Activated T-helper 9 cell treated with anti-CD3 and anti-CD28 coated beads, Interleukin-2, amount 50 U/mL, for 16 hours (primary cell): ENCODE results near the gene CHPF.

Experiments used
- DNase-seq: peaks from one replicate; pipeline ENCODE4 v3.0.0-alpha.2; 2020; ENCODE audit warnings: low read depth

CHPF gene, protein sequence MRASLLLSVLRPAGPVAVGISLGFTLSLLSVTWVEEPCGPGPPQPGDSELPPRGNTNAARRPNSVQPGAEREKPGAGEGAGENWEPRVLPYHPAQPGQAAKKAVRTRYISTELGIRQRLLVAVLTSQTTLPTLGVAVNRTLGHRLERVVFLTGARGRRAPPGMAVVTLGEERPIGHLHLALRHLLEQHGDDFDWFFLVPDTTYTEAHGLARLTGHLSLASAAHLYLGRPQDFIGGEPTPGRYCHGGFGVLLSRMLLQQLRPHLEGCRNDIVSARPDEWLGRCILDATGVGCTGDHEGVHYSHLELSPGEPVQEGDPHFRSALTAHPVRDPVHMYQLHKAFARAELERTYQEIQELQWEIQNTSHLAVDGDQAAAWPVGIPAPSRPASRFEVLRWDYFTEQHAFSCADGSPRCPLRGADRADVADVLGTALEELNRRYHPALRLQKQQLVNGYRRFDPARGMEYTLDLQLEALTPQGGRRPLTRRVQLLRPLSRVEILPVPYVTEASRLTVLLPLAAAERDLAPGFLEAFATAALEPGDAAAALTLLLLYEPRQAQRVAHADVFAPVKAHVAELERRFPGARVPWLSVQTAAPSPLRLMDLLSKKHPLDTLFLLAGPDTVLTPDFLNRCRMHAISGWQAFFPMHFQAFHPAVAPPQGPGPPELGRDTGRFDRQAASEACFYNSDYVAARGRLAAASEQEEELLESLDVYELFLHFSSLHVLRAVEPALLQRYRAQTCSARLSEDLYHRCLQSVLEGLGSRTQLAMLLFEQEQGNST

DNA sequence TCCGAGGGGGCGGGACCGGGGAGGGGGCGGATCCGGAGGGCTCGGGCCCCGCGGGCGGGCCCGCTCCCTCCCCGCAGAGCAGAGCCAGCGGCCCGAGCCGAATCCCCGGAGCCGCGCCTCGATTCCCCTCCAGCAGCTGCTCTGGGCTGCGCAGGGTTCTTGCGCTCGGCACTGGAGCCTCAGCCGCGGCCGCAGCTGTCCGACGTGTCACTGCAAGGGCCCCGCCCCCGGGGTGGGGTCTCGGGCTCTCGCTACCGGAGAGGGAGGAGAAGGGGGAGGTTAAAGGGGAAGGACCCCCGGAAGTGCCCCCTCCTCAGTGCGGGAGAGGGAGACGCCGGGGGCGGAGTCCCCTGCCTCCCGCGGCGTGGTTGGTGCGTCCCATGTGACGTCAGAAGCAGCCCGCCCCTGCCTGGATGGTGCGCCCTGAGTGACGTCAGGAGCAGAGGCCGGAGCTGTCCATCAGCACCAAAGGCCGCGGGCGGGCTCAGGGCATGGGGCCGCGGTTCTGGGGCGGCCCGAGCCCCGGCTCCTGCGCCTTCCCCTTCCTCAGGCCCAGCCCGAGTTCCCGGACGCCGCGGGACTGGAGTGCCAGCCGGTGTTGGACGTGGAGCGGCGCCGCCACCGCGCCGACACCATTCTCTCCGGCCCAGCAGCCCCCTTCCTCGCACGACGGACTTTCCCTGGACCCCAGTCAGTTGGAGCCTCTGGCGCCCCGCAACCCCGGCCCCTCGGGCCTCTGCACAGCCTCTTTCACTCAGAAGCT is at the start of gene CHPF, which contains the start of gene TMEM198:
Gene CHPF (minus strand): TSS at position 214 of the 763 bp plus-strand sequence. CDS start 271 bp downstream, outside the sequence.
Gene TMEM198 (plus strand): TSS at position 433 of the 763 bp plus-strand sequence. CDS start 700 bp downstream, outside the sequence.
- peak; percentile 90 for DNase-seq

DNA sequence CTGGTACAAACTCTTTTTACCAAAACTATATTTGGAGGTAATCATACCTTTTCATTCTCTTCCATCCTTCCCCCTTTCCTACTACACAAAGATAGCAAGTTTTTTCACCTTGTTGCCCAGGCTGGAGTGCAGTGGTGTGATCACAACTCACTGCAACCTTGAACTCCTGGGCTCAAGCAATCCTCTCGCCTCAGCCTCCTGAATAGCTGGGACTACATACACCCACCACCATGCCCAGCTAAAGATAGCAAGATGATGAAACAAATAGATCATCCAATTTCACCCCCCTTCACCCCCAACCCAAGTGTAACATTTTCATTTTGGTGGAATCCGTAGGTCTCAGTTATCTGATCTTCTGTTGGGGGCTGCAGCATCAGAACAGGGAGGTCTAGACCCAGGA is 49.5 kb upstream of the CHPF start:
- DNase-seq = no peak

- no peak for DNase-seq
Observed at GRCh38 chr2:219592736-219593135, 49.1 kb upstream of the CHPF start.

GRCh38 chr2:219591091-219591490 is 47.5 kb upstream of the CHPF start:
- DNase-seq = no peak

- DNase-seq = no peak
Observed at GRCh38 chr2:219581346-219581745, 37.7 kb upstream of the CHPF start.

DNA sequence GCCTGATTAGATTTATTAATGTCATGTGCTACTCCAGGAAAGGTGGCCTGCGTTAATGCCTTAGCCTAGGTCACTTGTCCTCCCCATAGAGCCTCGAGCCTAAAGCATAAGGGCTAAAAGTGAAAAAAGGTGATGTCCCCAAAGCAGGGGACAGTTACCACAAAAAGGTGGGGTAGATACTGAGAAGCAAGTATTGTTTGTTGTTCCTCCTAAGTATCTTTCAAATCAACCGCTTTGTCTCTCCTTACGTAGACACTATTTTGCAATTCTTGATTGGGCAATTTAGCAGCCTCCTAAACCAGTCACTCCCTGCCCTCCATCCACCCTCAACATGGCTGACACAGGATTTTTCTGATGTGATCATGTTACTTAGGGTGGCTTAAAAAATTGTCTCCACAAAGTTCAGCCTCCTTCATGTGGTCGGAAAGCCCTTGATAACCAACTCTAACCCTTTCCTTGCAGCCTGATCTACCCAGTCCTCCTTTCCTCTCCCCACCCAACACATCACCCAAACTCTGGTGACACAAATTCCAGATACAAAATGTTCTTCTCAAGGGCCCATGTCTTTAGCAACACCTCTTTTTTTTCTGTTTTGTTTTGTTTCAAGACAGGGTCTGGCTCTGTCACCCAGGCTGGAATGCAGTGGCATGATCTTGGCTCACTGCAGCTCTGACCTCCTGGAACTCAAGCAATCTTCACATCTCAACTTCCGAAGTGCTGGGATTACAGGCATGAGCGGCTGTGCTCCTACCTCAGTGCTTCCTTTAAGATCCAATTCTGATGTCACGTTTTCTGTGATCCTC is 35.4 kb upstream of the CHPF start:
- DNase-seq = no peak

DNA sequence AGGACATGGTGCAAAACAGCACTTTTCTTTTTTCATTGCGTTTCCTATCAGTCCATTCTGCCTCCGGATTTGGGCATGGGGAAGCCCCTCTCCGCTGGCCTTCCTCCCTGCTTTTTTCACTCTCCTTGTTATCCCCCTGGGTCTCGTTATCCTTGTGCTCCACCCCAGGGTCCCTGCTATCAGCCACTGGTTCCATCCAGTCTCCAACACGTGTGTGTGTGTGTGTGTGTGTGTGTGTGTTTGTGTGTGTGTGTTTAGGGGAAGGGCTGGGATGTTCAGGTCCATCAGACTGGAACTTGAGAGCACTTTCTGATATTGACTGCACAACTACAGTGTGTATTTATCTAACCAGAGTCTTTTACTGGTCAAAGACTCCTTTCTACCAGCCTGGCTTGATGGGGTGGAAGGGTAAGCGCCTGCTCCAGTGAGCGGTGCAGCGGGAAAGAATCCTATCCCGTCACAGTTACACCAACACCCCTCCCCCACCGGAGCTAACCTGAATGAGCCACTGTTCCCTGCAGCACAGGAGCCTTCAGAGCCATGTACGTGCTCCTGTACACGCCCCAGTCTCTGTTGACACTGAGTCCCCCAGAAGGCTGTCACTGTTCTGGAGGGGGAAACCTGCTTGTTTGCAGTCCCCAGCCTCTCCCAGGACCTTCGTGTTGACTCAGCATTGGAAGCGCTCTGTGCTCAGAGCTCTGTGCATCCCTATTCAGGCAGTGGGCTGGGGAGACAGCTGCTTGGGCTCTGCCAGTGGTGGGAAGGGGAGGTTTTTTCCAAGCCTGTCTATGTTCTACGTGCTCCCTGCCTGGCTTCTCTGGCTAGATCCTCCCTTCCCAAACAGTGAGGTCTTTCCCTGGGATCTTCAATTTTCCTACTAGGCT is 33.1 kb upstream of the CHPF start:
- DNase-seq = no peak

DNA sequence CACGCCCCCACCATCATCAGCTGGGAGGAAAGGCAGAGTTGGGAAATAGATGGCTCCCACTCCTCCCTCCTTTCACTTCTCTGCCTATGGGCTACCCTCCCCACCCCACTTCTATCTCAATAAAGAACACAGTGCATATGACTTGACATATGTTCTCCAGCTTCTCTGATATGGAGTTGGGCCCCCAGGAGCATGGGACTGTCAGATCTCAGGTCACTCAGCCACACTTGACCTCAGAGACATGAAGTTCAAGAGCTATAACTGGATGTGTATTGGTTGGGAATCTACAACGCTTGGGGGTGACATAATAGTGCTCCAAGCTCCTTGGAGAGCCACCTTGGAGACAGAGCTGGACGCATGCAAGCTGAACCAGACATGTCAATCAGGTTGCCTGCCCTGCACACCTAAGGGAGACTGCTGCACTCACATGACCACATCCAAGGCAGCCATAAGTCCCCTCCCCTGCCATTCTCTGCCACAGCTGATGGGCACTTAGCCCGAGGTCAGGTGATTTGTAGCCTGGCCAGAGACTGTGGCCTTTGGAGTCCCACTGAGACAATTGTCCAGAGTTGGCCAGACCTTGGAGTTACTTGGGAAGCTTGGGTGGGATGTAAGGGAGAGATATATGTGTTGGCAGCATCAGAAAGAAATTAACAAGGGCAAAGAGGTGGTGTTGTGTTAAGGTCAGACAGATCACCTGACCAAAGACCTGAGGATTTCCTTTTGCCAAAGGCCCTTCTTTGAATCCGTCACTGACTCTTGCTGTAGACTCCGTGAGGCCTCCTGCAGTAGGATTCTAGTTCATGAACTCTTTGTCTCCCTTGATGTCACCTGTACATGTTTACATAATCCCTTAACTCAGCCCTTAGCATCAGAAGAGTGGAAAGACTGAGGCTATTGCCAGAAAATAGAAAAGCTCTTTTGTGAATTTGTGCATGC is 32.2 kb upstream of the CHPF start:
- DNase-seq = no peak

GRCh38 chr2:219574484-219575311 is 31.1 kb upstream of the CHPF start:
- DNase-seq = no peak

GRCh38 chr2:219573166-219573565 is 29.6 kb upstream of the CHPF start:
- no peak for DNase-seq

DNA sequence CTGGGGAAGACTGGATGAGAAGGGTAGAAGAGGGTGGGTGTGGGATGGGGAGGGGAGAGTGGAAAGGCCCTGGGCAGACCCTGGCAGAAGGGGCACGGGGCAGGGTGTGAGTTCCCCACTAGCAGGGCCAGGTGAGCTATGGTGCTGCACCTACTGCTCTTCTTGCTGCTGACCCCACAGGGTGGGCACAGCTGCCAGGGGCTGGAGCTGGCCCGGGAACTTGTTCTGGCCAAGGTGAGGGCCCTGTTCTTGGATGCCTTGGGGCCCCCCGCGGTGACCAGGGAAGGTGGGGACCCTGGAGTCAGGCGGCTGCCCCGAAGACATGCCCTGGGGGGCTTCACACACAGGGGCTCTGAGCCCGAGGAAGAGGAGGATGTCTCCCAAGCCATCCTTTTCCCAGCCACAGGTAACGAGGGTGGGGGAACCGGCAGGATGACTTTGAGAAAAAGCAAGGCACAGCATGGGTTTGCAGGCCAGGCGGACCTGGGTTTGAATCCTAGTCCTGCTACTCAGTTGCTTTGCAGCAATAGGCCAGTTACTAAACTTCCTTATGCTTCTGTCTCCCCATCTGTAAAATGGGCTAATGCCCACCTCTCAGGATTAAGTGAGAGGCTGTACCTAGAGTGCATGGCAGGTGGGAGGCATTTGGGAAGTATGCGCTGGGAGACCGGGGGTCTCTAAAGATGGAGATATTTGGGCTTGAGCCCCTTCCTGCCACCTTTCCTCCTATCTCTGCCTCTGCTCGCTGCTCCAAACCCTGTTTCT is 28.8 kb upstream of the CHPF start, which contains the start of gene INHA:
Gene INHA (plus strand): TSS at position 74 of the 765 bp plus-strand sequence. CDS start 65 bp downstream, at position 139.
- no peak for DNase-seq

DNA sequence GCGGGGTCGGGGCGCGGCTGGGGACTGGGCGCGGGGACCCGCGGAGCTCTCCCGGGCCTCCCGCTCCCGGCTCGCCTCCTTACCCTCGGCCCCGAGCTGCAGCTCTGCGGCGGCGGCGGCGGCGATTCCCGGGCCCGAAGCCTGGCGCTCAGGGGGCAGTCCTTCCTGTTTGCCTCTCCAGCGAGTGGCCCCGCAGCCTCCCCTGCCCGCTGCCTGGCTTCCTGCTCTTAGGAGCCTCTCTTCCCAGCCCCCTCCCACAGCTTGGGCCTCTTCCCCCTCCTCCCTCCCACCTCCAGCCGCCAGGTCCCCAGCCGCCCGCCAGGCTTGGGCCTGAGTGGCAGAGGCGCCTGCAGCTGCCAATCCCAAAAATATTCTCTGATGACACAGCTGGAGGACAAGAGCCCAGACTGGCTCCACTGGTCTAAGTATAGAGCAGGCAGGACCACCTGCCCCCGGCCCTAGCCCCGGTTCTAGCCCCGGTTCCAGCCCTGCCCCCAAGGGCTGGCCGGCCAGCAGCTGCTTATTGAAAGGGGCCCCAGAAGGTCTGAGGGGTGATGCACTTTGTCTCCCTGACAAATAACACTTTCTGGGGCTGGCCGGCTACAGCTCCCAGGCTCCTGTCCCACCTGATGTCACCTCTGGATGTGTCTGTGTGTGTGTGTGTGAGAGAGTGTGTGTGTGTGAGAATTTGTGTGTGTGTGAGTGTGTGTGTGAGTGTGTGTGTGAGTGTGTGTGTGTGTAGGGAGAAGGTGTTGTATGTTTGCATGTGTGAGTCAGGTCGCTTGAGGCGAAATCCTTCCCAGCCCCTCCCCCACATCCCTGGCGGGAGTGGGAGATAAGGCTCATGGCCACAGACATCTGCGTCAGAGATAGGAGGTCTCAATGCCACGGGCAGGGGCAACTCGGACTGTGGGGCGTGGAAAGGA is 28.0 kb upstream of the CHPF start, which contains the start of gene OBSL1:
Gene OBSL1 (minus strand): TSS at position 229 of the 926 bp plus-strand sequence. CDS start 307 bp downstream, outside the sequence.
- DNase-seq = no peak

DNA sequence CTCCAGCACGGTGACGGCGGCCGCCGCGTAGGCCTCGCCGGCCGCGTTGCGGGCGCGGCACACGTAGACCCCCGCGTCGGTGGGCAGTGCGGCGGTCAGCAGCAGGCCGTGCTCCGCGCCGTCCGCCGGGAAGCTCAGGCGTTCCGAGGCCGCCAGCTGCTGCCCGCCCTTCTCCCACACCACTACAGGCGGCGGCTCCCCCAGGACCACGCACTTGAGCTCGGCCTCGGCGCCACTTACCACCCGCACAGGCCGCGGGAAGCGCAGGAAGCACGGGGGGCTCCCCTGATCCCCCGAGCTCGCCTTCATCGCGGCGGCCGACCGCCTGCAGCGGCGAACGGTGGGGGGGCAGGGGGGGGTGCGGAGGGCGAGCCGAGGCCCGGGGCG is 27.3 kb upstream of the CHPF start:
- DNase-seq = no peak

DNA sequence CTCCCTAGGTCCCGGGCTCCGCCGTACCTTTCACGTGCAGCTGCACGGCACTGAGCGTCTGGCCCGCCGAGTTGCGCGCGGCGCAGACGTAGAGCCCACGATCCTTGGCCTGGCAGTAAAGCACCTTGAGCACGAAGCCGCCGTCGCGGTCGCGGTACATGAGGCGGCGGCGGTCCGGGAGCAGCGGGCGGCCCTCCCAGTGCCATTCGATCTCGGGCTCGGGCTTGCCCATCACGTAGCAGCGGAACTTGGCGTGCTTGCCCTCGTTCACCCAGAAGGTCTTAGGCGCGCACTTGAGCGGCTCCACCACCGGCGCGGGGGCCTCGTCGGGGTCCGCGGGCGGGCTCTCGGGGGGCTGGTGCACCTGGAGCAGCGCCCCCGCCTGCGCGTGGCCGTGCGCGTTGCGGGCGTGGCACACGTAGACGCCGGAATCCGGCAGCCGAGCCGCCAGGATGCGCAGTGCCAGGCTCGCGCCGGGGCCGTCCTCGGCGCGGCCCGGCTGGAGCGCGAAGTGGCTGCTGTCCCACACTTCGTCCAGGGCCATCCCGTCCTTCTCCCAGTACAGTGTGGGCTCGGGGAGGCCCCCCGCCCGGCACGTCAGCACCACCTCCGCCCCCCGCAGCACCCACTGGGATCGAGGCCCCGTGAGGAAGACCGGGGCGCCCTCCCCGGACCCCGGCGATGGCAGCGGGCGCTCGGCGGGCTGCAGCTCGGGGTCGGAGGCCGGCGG is 26.8 kb upstream of the CHPF start:
- DNase-seq = no peak

- DNase-seq = no peak
Observed at GRCh38 chr2:219569635-219570034, 26.0 kb upstream of the CHPF start.

DNA sequence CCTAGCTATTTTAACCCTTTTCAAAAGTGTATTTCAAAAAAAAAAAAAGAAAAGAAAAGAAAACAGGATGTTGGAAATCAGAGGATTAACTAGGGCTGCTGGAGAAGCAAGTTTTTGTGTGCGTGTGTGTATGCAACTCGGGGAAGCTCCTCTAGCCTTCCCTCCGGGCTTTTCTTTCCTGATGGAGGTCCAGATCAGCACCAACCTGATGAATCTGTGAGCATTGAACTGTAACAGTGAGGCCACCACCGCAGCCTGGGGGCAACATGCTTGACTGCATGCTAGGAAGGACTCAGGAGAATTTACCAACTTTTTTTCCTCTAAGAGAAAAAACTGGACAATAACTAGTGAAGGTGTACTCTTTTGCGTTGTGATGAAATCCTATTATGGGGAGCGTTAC is 25.4 kb upstream of the CHPF start:
- no peak for DNase-seq
